ENCODE measurements around the gene IFIH1. TPM values are rescaled to one million over a fixed set of nuclear protein-coding genes. Genes with fewer than 3 reads are reported as not detected.

Gene IFIH1
- total and polyA plus RNA-seq, 12 donors = 3.5 to 22.1 (median 6.1) TPM

DNA sequence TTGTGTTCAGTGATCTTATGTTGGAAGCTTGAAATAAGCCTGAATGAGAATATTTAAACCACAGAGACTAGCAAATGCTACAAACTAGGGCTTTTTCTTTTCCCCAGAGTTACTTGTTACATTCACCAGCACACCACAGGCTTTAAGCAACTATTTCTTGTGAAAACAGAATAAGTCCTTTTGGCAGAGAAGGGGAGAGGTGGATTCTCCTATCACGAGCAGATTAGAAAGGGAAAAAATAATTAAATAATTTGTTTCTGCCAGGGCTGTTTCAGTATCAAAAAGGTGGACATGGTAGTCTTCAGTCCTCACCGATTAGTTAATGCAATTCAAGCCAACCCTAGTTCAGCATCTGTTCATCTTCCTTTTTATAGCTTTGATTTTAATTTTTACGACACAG lies 12.6 kb downstream of the IFIH1 start:
- Histone ChIP-seq H3K27ac (no peak overlapping the region), H3K4me1 (peaks cover 0 to 7% (median 0%) of the 10 kb centered on the region in 9 donors), H3K36me3 (peaks cover 0 to 87% (median 0%) of the 10 kb centered on the region in 9 donors), H3K27me3 (no peaks in the 10 kb centered on the region), H3K4me3 (no peak overlapping the region), H3K9me3 (no peaks in the 10 kb centered on the region)
- DNase-seq = no peak
- TF ChIP-seq CTCF (IDR thresholded peaks at IDR 0.05) = no peak
- 94% methylated on average over 3 of the region's 3 CpGs for WGBS, 2 donors
- no peak for ATAC-seq
- intact Hi-C loops (cut with DNase I) = loop anchor here in 5 of 10 donors (10.0 kb wide), 4 partner anchors 151 to 721 kb away; partner anchors contain the start of gene GCG (in 1 of the 5)

DNA sequence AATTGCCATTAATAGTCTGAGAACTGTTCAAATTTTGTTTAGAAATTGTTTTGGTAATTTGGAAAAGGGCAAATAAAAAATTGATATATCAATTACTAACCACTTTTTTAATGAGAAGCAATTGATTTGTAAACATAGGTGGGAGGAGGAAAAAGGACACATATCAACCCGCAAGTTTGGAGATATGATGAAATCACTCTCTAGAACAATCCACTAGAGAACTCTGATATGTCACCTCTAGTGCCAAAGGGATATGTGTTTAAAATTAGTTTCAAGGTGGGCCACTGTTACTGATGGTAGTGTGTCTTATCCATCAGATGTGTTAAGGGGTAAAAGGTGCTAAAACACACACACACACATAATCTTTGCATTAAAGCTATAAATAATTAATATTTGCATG lies 16.6 kb downstream of the IFIH1 start:
- Histone ChIP-seq H3K9me3 (no peaks in the 10 kb centered on the region), H3K4me3 (no peak overlapping the region), H3K27me3 (no peaks in the 10 kb centered on the region), H3K4me1 (peaks cover 0 to 7% (median 0%) of the 10 kb centered on the region in 9 donors), H3K27ac (no peak overlapping the region), H3K36me3 (peaks cover 0 to 70% (median 0%) of the 10 kb centered on the region in 9 donors)
- 63 to 68% methylated on average over 1 of the region's 1 CpG for WGBS, 2 donors
- no peak for DNase-seq
- no peak for ATAC-seq
- intact Hi-C loops (cut with DNase I) = loop anchor here in 7 of 10 donors (2.0 to 10.0 kb wide), 9 partner anchors 79 to 717 kb away; partner anchors contain the start of gene GCG (in 3 of the 7)
- no peak for TF ChIP-seq CTCF (IDR thresholded peaks at IDR 0.05)

GRCh38 chr2:162301151-162301804 lies 17.2 kb downstream of the IFIH1 start:
- peak in 1 of 2 donors; percentile 21 for DNase-seq
- 10% methylated on average over 6 of the region's 6 CpGs for WGBS, 2 donors

GRCh38 chr2:162300266-162300665 lies 18.2 kb downstream of the IFIH1 start:
- intact Hi-C loops (cut with DNase I) = loop anchor here in 7 of 10 donors (2.0 to 10.0 kb wide), 9 partner anchors 77 to 715 kb away; partner anchors contain the start of gene GCG (in 3 of the 7)
- no peak overlapping the region for H3K27ac ChIP-seq
- no peak for TF ChIP-seq CTCF (IDR thresholded peaks at IDR 0.05)
- no peak overlapping the region for H3K4me3 ChIP-seq
- H3K27me3 ChIP-seq = no peaks in the 10 kb centered on the region
- no peak for ATAC-seq
- no peak for DNase-seq
- peaks cover 0 to 7% (median 0%) of the 10 kb centered on the region in 9 donors for H3K4me1 ChIP-seq
- no peaks in the 10 kb centered on the region for H3K9me3 ChIP-seq
- H3K36me3 ChIP-seq = peaks cover 0 to 58% (median 0%) of the 10 kb centered on the region in 9 donors

More at GRCh38 chr2:162301151-162301804, 17.2 kb downstream of the IFIH1 start:
- ATAC-seq = peak in 6 of 8 donors; percentile 20 to 66 (median 57)
- intact Hi-C loops (cut with DNase I) = loop anchor here in 7 of 10 donors (2.0 to 10.0 kb wide), 9 partner anchors 78 to 716 kb away; partner anchors contain the start of gene GCG (in 3 of the 7)
- Histone ChIP-seq H3K27ac (no peak overlapping the region), H3K4me3 (no peak overlapping the region), H3K27me3 (no peaks in the 10 kb centered on the region), H3K9me3 (no peaks in the 10 kb centered on the region), H3K36me3 (peaks cover 0 to 64% (median 0%) of the 10 kb centered on the region in 9 donors), H3K4me1 (peaks cover 0 to 7% (median 0%) of the 10 kb centered on the region in 9 donors)
- peak; percentile 80 to 91 (median 86) for TF ChIP-seq CTCF (IDR thresholded peaks at IDR 0.05)

All from heart right ventricle (tissue), 16 donors.